ENCODE results near the gene TMEM63A. TPM values are rescaled to one million over a fixed set of nuclear protein-coding genes. Genes with fewer than 3 reads are reported as not detected.
A peak's percentile ranks its signal among the peaks of the same experiment; 100 is the strongest.

TMEM63A gene
- total RNA-seq, 1 donor from 2014 or later: 4.7 TPM

- DNase-seq (ENCODE audit: low read depth) (no peak), FAIRE-seq (no peak)
- TF ChIP-seq CTCF (IDR thresholded peaks at IDR 0.05; ENCODE audit: insufficient read depth, low read length, severe bottlenecking): peak; percentile 91
- no peak overlapping the region for H3K4me3 ChIP-seq (ENCODE audit: low read depth, low read length)
- no peaks in the 10 kb centered on the region for H3K27me3 ChIP-seq (ENCODE audit: control insufficient read depth, insufficient read depth, low read length)
- no peaks in the 10 kb centered on the region for H3K36me3 ChIP-seq (ENCODE audit: control insufficient read depth, insufficient read depth, low read length)
These were observed 29.3 kb upstream of the TMEM63A start for GRCh38 chr1:225911191-225912130.

GRCh38 chr1:225909477-225909876 lies 27.3 kb upstream of the TMEM63A start:
- FAIRE-seq (no peak), DNase-seq (ENCODE audit: low read depth) (no peak)
- Histone ChIP-seq H3K36me3 (ENCODE audit: control insufficient read depth, insufficient read depth, low read length) (no peaks in the 10 kb centered on the region), H3K27me3 (ENCODE audit: control insufficient read depth, insufficient read depth, low read length) (peaks cover 3% of the 10 kb centered on the region), H3K4me3 (ENCODE audit: low read depth, low read length) (no peak overlapping the region)
- TF ChIP-seq CTCF (IDR thresholded peaks at IDR 0.05; ENCODE audit: insufficient read depth, low read length, severe bottlenecking): no peak

- no peak for TF ChIP-seq CTCF (IDR thresholded peaks at IDR 0.05; ENCODE audit: insufficient read depth, low read length, severe bottlenecking)
- FAIRE-seq (no peak), DNase-seq (ENCODE audit: low read depth) (no peak)
- Histone ChIP-seq H3K36me3 (ENCODE audit: control insufficient read depth, insufficient read depth, low read length) (no peaks in the 10 kb centered on the region), H3K4me3 (ENCODE audit: low read depth, low read length) (no peak overlapping the region), H3K27me3 (ENCODE audit: control insufficient read depth, insufficient read depth, low read length) (peaks cover 3% of the 10 kb centered on the region)
These were observed 26.6 kb upstream of the TMEM63A start for GRCh38 chr1:225908773-225909172.

GRCh38 chr1:225908013-225908640 lies 25.9 kb upstream of the TMEM63A start:
- Histone ChIP-seq H3K36me3 (ENCODE audit: control insufficient read depth, insufficient read depth, low read length) (no peaks in the 10 kb centered on the region), H3K4me3 (ENCODE audit: low read depth, low read length) (no peak overlapping the region), H3K27me3 (ENCODE audit: control insufficient read depth, insufficient read depth, low read length) (peaks cover 3% of the 10 kb centered on the region)
- no peak for TF ChIP-seq CTCF (IDR thresholded peaks at IDR 0.05; ENCODE audit: insufficient read depth, low read length, severe bottlenecking)
- FAIRE-seq: no peak
- DNase-seq (ENCODE audit: low read depth): no peak

- no peak for TF ChIP-seq CTCF (IDR thresholded peaks at IDR 0.05; ENCODE audit: insufficient read depth, low read length, severe bottlenecking)
- Histone ChIP-seq H3K36me3 (ENCODE audit: control insufficient read depth, insufficient read depth, low read length) (no peaks in the 10 kb centered on the region), H3K27me3 (ENCODE audit: control insufficient read depth, insufficient read depth, low read length) (peaks cover 3% of the 10 kb centered on the region), H3K4me3 (ENCODE audit: low read depth, low read length) (no peak overlapping the region)
- no peak for DNase-seq (ENCODE audit: low read depth)
- no peak for FAIRE-seq
These were observed 25.2 kb upstream of the TMEM63A start for GRCh38 chr1:225907341-225907740.
